GM23338 (cell line): ENCODE results near the gene E4F1. TPM values are rescaled to one million over a fixed set of nuclear protein-coding genes. Genes with fewer than 3 reads are reported as not detected.

Experiments used
- ATAC-seq: fragments of 200-7000 bp; cut with Tn5 transposase; 3 replicates; pipeline ENCODE4 v1.9.1; 2020
- DNase-seq: peaks from one replicate; pipeline ENCODE4 v3.0.0-alpha.2; 2015; ENCODE audit warnings: low spot score
- H2AFZ ChIP-seq: fragments of 200-600 bp; sonication (generic); 2 replicates; pipeline ENCODE4 v1.8.0; 2016; ENCODE audit warnings: antibody characterized with exemption, mild to moderate bottlenecking, moderate library complexity
- H3F3A ChIP-seq: fragments of 200-600 bp; sonication (generic); replicated peaks from 2 replicates; pipeline ENCODE4 v1.8.0; 2017; ENCODE audit warnings: antibody characterized with exemption, mixed run types, low read depth
- H3K27ac ChIP-seq: fragments of 200-600 bp; sonication (generic); 2 replicates; pipeline ENCODE4 v1.6.1; 2016; ENCODE audit warnings: low read depth
- H3K27me3 ChIP-seq: fragments of 200-600 bp; sonication (generic); 2 replicates; pipeline ENCODE4 v1.8.0; 2016; ENCODE audit warnings: mild to moderate bottlenecking, mixed run types, moderate library complexity; ENCODE audit not compliant: insufficient read depth
- H3K36me3 ChIP-seq: fragments of 200-600 bp; sonication (generic); 2 replicates; pipeline ENCODE4 v1.8.0; 2016; ENCODE audit warnings: mild to moderate bottlenecking; ENCODE audit not compliant: insufficient read depth
- H3K4me1 ChIP-seq: fragments of 200-600 bp; sonication (generic); 2 replicates; pipeline ENCODE4 v1.8.0; 2016; ENCODE audit warnings: mild to moderate bottlenecking, moderate library complexity; ENCODE audit not compliant: insufficient read depth
- H3K4me2 ChIP-seq: fragments of 200-600 bp; sonication (generic); 2 replicates; pipeline ENCODE4 v1.7.1; 2017; ENCODE audit warnings: mixed run types
- H3K4me3 ChIP-seq: fragments of 200-600 bp; sonication (generic); 2 replicates; pipeline ENCODE4 v1.6.1; 2016; ENCODE audit warnings: mixed run types
- H3K79me2 ChIP-seq: fragments of 200-600 bp; sonication (generic); replicated peaks from 2 replicates; pipeline ENCODE4 v1.8.0; 2017; ENCODE audit warnings: mild to moderate bottlenecking; ENCODE audit not compliant: insufficient read depth
- H3K9me2 ChIP-seq: fragments of 200-600 bp; sonication (generic); 2 replicates; pipeline ENCODE4 v1.8.0; 2017; ENCODE audit not compliant: insufficient read depth
- H4K20me1 ChIP-seq: fragments of 200-600 bp; sonication (generic); replicated peaks from 2 replicates; pipeline ENCODE4 v1.8.0; 2017; ENCODE audit warnings: mild to moderate bottlenecking; ENCODE audit not compliant: insufficient read depth
- H3K27ac Mint-ChIP-seq: 2 replicates; pipeline ENCODE4 v1.8.0; 2020; ENCODE audit warnings: inconsistent platforms, mild to moderate bottlenecking, moderate library complexity, mixed read lengths
- H3K27me3 Mint-ChIP-seq: 3 replicates; pipeline ENCODE4 v1.8.0; 2022; ENCODE audit warnings: low read depth, mild to moderate bottlenecking, moderate library complexity, mixed read lengths, inconsistent platforms; ENCODE audit not compliant: insufficient read depth, poor library complexity
- H3K36me3 Mint-ChIP-seq: 3 replicates; pipeline ENCODE4 v1.8.0; 2021; ENCODE audit warnings: low read depth, mild to moderate bottlenecking, inconsistent platforms, moderate library complexity, mixed read lengths
- H3K4me1 Mint-ChIP-seq: 3 replicates; pipeline ENCODE4 v1.8.0; 2020; ENCODE audit warnings: mild to moderate bottlenecking, inconsistent platforms, mixed read lengths
- H3K4me3 Mint-ChIP-seq: 3 replicates; pipeline ENCODE4 v1.8.0; 2021; ENCODE audit warnings: moderate library complexity, mild to moderate bottlenecking, inconsistent platforms, mixed read lengths
- H3K9me3 Mint-ChIP-seq: 3 replicates; pipeline ENCODE4 v1.8.0; 2020; ENCODE audit warnings: moderate library complexity, mild to moderate bottlenecking, inconsistent platforms, mixed read lengths
- CREB1 ChIP-seq: fragments of 250-450 bp; sonication (Bioruptor Pico); IDR thresholded peaks from 2 replicates; pipeline ENCODE4 v1.5.0; 2020; ENCODE audit warnings: low read depth, mild to moderate bottlenecking, moderate library complexity
- CTCF ChIP-seq, 2 experiments: fragments of 200-600 bp in 1 of 2; sonication (generic) in 1 of 2; conservative IDR thresholded peaks; 2 replicates each; pipeline versions ENCODE4 v1.5.1 to v1.6.1; 2016 to 2017; ENCODE audit warnings: antibody characterized with exemption in 2 of 2, low read depth in 2 of 2, mild to moderate bottlenecking in 2 of 2, moderate library complexity in 1 of 2
- EZH2phosphoT487 ChIP-seq: fragments of 200-600 bp; sonication (generic); IDR thresholded peaks from one replicate; pipeline ENCODE4 v1.8.1; 2018; ENCODE audit warnings: antibody characterized with exemption; ENCODE audit not compliant: unreplicated experiment
- JUNB ChIP-seq: IDR thresholded peaks from one replicate; pipeline ENCODE4 v1.6.1; 2016; ENCODE audit warnings: antibody characterized with exemption; ENCODE audit not compliant: unreplicated experiment
- STAT1 ChIP-seq: IDR thresholded peaks from one replicate; pipeline ENCODE4 v1.6.1; 2016; ENCODE audit warnings: antibody characterized with exemption; ENCODE audit not compliant: unreplicated experiment
- ZNF462 ChIP-seq: fragments of 250-450 bp; sonication (Bioruptor Pico); IDR thresholded peaks from 2 replicates; pipeline ENCODE4 v1.5.0; 2020; ENCODE audit warnings: mild to moderate bottlenecking, moderate library complexity
- polyA plus RNA-seq: library from polyadenylated mRNA; unstranded; fragments of >200 nt; fragmentation: Nextera tagmentation; extraction: Ambion mirVana; gene quantifications from 2 replicates; pipeline ENCODE4 v1.2.1, GENCODE V29; 2016
- total RNA-seq: library from RNA; depleted of rRNA; stranded (reverse); fragments of >200 nt; shearing (Covaris generic); gene quantifications from 2 replicates; pipeline ENCODE4 v1.2.3, GENCODE V29; 2014
- TF ChIP-seq, protein P1 (sequence below): IDR thresholded peaks from 2 replicates; pipeline ENCODE4 v1.6.1; 2016; ENCODE audit warnings: antibody characterized with exemption

The E4F1 gene
- total and polyA plus RNA-seq, 2 experiments from 2014 or later, result 22.6 to 45.5 TPM

DNA sequence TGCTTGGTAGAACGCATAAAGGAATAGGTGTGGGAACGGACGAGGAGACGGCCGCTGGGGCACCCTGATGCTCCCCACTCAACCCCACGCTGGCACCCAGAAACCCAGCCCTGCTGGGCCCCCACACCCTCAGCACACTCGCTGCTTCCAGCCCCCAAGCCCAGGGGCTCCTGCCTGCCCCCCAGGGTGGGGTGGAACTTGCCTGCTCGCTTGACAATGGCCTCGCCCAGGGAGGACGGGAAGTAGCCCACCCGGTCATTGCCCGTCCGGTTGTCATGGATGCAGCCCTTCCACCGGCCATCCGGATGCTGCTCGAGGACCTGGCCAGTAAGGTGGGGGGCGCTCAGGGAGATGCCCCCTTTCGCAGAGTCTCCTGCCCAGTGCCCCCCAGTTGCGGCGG, 36.9 kb upstream of the E4F1 start (continued):
- no peak for TF ChIP-seq ZNF462 (CRISPR knock-in tag)
- TF ChIP-seq CREB1, result no peak
- TF ChIP-seq CTCF (conservative IDR thresholded peaks at IDR 0.05; ENCODE audit: low read depth in 2 of 2), result no peak
- TF ChIP-seq STAT1, result no peak

DNA sequence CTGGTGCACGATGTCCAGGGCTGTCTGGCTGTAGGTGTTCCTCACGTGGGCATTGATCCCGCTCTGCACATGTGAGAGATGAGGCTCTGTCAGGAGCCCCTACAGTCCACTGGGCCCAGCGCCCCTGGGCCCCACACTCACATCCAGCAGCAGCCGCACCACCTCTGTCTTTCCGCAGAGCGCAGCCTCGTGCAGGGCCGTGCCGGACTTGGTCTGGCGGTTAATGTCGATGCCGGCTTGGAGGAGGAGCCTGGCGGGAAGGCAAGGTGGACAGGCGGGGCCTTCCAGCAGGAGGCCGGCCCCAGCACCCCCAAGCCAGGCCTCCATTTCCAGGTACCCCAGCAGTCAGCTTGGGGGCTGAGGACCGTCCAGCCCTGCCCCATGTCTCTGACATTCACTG, 36.2 kb upstream of the E4F1 start:
- Histone ChIP-seq H3K4me3 (no peak overlapping the region), H3K9me2 (no peaks in the 10 kb centered on the region), H3K4me1 (no peaks in the 10 kb centered on the region), H3K36me3 (no peaks in the 10 kb centered on the region), H3K79me2 (no peaks in the 10 kb centered on the region), H3K4me2 (no peak overlapping the region), H3K27me3 (no peaks in the 10 kb centered on the region), H3F3A (0 out of 2 replicates have a peak, but pooled peaks cover 2% of the 10 kb centered on the region), H3K27ac (no peak overlapping the region), H2AFZ (no peak overlapping the region), H4K20me1 (no peaks in the 10 kb centered on the region)
- DNase-seq (no peak), ATAC-seq (no peak)
- Mint-ChIP-seq H3K27ac (no peak overlapping the region), H3K27me3 (peaks cover 14% of the 10 kb centered on the region), H3K4me1 (peaks cover 1% of the 10 kb centered on the region; the same call in 1 of the 3 replicates), H3K9me3 (no peaks in the 10 kb centered on the region), H3K4me3 (no peak overlapping the region), H3K36me3 (no peaks in the 10 kb centered on the region; the same call in 2 of the 3 replicates)
- TF ChIP-seq ZNF462 (CRISPR knock-in tag) (no peak), EZH2phosphoT487 (no peak), JUNB (no peak), STAT1 (no peak)
- TF ChIP-seq, protein P1, sequence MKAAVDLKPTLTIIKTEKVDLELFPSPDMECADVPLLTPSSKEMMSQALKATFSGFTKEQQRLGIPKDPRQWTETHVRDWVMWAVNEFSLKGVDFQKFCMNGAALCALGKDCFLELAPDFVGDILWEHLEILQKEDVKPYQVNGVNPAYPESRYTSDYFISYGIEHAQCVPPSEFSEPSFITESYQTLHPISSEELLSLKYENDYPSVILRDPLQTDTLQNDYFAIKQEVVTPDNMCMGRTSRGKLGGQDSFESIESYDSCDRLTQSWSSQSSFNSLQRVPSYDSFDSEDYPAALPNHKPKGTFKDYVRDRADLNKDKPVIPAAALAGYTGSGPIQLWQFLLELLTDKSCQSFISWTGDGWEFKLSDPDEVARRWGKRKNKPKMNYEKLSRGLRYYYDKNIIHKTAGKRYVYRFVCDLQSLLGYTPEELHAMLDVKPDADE, result no peak
